GM15510 (cell line): ENCODE results near the gene TBC1D9B.

ENCODE experiments used
- POLR2A ChIP-seq: IDR thresholded peaks from 3 replicates; pipeline ENCODE4 v1.6.1; 2011; ENCODE audit warnings: borderline replicate concordance; ENCODE audit not compliant: insufficient read length; ENCODE audit errors: extremely low read depth

TBC1D9B gene

DNA sequence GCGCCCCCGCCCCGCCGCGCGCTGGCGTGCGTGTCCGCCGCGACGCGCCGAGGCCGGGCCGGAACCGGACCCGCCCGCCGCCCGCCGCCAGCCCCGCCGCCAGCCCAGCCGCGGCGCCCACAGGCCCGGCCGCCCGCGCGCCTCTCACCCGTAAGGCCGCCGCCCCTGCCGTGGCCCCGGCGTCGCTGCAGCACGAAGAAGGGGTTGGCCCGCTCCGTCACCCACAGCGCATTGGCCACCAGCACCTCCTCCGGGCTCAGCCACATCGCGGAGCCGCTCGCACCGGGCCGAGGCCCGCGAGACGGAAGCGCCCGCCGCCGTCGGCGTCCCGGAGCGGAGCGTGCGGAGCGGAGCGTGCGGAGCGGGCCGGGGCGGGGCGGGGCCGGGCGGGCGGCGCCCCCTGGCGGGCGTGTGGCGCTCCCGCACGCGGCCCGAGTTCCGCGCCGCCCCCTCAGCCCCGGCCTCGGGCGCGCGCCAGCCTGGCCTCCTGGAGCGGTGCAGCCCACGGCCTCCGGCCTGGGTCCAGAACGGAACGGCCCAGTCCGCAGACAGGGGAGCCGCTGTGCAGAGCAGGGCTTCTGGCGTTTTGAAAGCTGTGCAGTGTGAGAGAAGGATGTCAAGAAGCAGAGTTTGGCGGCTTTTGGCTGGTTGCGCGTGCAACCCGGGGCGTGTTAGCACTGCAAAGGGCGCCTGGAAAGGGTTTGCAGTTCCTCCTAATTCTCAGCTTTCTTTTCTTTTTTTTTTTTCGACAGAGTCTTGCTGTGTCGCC is at the start of gene TBC1D9B:
TBC1D9B (minus strand) TSS at position 342 of the 769 bp plus-strand sequence; CDS start at position 266, 76 bp downstream.
- TF ChIP-seq POLR2A = peak; percentile 83

- TF ChIP-seq POLR2A = no peak
Measured at GRCh38 chr5:179955630-179956029, 47.9 kb upstream of the TBC1D9B start.

- TF ChIP-seq POLR2A = no peak
Measured at GRCh38 chr5:179955062-179955461, 47.4 kb upstream of the TBC1D9B start.

- TF ChIP-seq POLR2A = no peak
Measured at GRCh38 chr5:179954434-179954833, 46.7 kb upstream of the TBC1D9B start.

DNA sequence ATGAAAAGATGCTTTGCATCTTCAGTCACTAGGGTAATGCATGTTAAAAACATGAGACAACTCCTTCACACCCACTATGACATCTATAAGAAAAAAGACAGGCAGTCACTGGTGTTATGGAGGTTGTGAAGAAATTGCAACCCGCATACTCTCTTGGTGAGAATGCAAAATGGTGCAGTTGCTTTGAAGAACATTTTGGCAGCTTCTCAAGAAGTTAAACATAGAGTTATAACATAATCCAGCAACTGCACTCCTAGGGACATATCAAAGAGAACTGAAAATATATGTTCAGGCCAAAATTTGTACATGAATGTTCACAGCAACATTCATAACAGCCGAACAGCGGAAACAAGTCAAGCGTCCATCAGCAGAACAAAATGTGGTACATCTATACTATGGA is 46.3 kb upstream of the TBC1D9B start:
- no peak for TF ChIP-seq POLR2A

- no peak for TF ChIP-seq POLR2A
Measured at GRCh38 chr5:179936976-179937681, 29.4 kb upstream of the TBC1D9B start.

DNA sequence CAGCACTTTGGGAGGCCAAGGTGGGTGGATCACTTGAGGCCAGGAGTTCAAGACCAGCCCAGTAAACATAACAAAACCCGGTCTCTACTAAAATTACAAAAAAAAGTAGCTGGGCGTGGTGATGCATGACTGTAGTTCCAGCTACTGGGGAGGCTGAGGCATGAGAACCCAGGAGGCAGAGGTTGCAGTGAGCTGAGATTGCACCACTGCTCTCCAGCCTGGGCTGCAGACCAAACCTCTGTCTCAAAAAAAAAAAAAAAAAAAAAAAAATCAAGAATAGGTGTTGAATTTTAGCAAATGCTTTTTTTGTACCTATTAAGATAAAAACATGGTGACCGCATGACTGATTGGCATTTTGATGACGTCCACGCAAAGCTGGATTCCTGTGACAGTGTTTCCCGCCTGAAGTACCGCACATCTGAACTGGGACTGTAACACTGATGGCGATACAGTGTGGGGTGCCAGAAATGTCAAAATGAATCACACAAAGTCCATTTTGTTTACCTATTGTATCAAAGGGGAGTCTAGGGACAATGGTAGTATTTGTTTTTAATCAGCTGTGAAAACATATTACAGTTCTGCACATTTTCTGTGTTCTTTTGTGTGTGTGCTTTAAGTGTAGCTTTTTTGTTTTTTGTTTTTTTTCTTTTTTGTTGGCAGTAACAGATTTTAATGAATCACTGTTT is 23.2 kb upstream of the TBC1D9B start:
- no peak for TF ChIP-seq POLR2A

DNA sequence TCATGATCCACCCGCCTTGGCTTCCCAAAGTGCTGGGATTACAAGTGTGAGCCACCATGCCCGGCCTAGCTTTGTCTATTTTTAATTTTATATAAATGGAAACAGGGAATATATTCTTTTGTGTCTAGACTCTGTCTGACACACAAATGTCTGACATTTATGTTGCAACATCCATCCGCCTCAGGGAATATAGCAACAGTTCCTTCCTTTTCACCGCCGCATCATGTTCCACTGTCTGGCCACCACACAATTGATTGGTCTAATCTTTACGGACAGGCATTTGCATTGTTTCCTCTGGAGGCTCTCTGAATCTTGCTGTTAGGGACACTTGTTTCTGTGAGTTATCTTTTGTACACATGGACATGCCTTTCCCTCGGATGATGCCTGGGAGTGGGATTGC is 20.1 kb upstream of the TBC1D9B start:
- no peak for TF ChIP-seq POLR2A

DNA sequence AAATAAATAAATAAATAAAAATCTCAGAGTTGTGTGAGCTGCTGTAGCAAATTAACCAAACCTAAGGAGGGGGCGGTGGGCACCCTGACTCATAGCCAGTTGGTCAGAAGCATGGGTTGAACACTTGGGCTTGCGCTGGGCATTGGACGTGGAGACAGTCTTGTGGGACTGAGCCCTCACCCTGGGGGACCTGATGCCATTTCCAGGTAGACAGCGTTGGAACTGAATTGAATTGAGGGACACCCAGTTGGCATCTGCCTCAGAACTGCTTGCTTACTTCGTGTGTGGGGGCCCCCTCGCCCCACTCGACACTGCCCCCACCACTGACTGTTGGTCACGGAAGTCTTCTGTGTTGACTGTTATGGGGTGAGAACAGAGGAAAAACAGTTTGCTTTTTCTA is 19.0 kb upstream of the TBC1D9B start:
- TF ChIP-seq POLR2A = no peak

- TF ChIP-seq POLR2A = no peak
Measured at GRCh38 chr5:179923436-179923835, 15.7 kb upstream of the TBC1D9B start.

GRCh38 chr5:179920175-179920574 is 12.5 kb upstream of the TBC1D9B start:
- TF ChIP-seq POLR2A = no peak

- no peak for TF ChIP-seq POLR2A
Measured at GRCh38 chr5:179919487-179920060, 11.9 kb upstream of the TBC1D9B start.

- TF ChIP-seq POLR2A = no peak
Measured at GRCh38 chr5:179918742-179919486, 11.2 kb upstream of the TBC1D9B start.

DNA sequence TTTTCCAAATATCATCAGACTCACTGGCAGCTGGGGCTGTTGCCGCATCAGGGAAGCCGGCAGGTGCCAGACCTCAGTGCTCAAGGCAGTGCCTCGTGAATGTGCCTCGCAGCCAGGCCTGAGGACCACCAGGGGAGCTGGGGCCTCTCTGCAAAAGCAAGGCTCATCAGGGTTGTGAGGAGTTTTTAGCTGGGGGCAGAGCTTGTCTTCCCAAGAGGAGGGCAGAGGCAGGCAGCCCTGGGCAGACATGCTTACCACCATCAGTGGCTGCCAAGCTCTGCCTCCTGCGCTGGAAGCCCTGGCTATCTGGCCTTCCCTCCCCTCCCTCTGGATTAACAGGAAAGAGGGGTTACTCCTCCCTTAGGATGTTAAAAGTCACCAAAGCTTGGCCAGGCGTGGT is 8.8 kb upstream of the TBC1D9B start:
- TF ChIP-seq POLR2A = no peak

GRCh38 chr5:179915406-179915935 is 7.8 kb upstream of the TBC1D9B start:
- TF ChIP-seq POLR2A = no peak
